A549 treated with AZD9567 at 1 μM for 4 hours (cell line): ENCODE measurements around the gene FCRLB. TPM values are rescaled to one million over a fixed set of nuclear protein-coding genes. Genes with fewer than 3 reads are reported as not detected.

Experiments used
- total RNA-seq: library from RNA; stranded (reverse); fragments of 200-300 nt; extraction: Qiagen RNA extraction; gene quantifications from 5 replicates; pipeline ENCODE4 v1.2.3, GENCODE V29; 2022; ENCODE audit not compliant: insufficient read depth

FCRLB gene, protein sequence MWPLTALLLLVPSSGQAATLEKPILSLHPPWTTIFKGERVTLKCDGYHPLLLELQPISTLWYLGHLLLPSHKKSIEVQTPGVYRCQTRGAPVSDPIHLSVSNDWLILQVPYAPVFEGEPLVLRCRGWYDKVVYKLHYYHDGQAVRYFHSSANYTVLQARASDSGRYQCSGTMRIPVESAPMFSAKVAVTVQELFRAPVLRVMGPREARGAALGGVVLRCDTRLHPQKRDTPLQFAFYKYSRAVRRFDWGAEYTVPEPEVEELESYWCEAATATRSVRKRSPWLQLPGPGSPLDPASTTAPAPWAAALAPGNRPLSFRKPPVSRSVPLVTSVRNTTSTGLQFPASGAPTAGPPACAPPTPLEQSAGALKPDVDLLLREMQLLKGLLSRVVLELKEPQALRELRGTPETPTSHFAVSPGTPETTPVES
- total RNA-seq: 1.2 to 1.8 TPM (median 1.6 TPM) in 4 of 5 replicates, not detected in the other

DNA sequence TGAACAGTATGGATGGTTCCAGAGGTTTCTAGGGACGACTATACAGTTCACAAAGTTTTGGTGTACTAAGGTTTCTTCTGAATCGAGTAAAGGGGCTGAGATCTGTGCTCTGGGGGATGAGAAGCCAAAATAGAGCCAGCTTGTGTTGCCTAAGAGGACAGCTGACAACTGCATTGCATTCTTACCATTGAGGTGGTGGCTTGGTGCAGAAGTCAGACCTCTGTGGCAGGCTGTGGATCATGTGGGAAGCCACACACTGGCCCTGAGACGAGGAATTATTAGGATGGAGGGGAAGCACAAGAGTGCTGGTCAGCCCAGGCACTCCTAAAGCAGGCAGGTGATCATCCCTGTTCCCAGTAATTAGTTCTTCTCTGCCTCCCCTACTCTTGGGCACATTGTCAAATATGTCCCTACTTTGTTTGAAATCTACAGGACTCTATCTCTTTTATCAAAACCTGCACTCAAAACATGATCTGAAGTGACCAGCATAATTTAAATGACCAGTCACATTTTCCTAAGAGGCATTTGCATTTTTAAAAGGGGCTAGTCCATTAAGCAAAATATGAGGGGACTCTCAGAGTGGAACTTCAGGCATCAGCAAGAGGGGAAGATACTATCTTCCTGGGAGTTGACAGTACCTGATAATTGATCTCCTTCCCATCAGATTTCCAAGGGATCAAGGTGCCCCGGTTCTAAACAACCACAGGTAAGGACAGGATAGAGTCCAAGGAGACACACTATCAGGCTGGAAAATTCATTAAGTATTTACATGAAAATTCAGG lies at the start of gene FCRLB:
FCRLB (plus strand) TSS at position 589 of the 782 bp plus-strand sequence. CDS start 1,129 bp downstream, outside the sequence.

DNA sequence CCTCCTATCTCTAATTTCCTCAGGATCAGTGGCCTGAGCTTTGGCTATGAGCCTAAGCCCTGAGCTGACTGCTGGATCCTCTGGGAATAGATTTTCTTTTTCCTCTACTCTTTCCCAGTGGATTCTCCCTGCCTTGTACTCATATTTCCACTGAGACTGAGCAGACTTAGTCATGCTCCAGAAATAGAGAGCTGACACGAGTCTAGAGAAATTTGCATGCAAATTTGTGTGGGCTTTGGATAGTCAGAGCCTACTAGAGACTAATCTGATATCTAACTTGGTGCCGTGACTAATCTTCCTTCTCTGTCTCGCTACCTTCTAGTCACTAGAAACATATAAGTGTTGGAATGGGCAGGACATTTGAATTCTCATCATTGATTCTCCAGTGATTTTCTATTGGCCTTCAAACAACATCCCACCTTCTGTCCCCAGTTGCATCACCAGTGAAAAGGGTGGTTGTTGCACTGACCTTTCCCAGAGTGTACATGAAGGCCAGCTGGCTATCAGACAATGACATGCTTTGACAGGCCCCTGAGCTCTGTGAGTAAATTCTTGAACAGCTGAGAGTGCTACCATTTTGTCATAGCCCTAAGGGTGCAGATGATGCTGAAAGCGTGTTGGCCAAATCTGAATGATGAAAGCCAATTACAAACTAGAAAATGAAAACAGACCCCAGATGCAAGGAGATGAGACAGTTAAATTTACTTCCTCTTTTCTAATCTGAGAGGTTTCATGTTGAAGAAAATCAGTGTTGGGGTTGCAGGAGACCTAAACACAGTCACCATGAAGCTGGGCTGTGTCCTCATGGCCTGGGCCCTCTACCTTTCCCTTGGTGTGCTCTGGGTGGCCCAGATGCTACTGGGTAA lies 14.6 kb upstream of the FCRLB start, which contains the start of gene FCRLA:
FCRLA (plus strand) TSS at position 748 of the 866 bp plus-strand sequence; CDS start at position 784, 36 bp downstream.

DNA sequence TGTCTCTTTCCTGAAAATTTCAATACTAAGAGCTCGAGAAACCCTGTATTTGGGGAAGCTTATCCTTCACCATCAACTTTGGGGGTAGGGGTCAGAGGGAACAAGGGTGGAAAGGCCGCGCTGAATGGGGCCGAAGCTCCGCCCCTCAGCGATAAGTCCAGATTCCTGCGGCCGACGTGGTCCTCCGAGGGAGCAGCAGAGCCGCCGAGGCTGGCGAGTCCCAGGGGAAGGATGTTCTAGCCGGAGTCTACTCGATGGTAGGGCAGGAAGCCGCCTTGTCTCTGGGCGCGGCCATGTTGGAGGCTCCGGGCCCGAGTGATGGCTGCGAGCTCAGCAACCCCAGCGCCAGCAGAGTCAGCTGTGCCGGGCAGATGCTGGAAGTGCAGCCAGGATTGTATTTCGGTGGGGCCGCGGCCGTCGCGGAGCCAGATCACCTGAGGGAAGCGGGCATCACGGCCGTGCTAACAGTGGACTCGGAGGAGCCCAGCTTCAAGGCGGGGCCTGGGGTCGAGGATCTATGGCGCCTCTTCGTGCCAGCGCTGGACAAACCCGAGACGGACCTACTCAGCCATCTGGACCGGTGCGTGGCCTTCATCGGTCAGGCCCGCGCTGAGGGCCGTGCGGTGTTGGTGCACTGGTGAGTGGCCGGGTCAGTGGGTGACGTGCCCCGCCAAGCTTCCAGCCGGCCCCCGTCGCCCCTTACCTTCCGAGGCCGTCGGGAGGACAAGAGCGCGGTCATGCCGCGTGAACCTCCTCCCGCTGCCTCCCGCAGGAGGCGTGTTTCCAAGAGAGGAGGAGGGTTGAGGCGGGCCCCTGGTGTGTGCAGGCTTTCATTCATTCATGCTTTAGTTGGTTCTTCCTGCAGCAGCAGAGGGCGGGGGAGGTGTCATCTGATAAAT lies 28.4 kb downstream of the FCRLB start, which contains the start of gene DUSP12:
DUSP12 (plus strand) TSS at position 278 of the 899 bp plus-strand sequence; CDS start at position 294, 16 bp downstream.

DNA sequence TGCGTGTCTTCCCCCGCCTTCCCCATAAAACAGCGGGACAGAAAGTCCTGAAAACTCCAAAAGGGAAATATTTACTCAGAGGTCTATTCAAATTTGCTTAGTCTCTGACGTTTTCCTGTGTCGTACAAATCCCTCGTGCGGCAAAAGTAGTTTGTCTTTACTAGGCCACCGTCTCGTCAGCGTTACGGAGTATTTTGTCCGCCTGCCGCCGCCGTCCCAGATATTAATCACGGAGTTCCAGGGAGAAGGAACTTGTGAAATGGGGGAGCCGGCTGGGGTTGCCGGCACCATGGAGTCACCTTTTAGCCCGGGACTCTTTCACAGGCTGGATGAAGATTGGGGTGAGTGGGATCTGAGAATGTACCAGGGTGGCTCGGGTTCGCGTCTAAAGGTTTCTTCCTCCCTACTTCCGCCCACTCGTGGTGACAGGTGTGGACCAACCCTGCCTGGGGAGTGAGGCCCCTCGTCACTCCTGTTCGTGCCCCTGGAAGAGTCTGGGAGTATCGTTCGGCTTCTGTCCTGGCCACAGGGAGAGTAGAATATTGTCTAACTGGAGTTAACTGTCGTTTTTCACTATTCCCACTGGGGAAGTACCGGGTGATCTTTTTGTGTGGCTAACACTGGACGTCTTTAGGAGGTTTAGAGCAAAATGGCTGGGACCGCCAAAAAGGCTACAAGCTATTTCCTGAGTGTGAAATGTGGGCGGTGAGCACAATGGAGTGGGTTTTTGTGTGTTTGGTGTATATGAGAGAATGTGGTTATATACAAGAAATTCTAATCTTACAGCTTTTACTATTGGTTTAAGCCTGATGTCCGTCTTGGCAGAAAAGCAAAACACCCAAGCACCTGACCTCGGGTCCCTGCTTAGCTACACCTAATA lies 45.0 kb downstream of the FCRLB start, which contains the start of gene ATF6:
ATF6 (plus strand) TSS at position 219 of the 880 bp plus-strand sequence; CDS start at position 260, 41 bp downstream.

Other genes with a start within 250 kb of the FCRLB start
- gene FCGR2A, start 216.1 kb upstream of the FCRLB start, total RNA-seq: not detected in 5 replicates
- 1.1 to 7.6 TPM (median 1.7 TPM) in 5 replicates for gene HSPA6, start 197.0 kb upstream of the FCRLB start, total RNA-seq
- not detected in 5 replicates for gene FCGR3A, start 171.7 kb upstream of the FCRLB start, total RNA-seq
- not detected in 5 replicates for gene FCGR3B, start 90.4 kb upstream of the FCRLB start, total RNA-seq
- not detected in 5 replicates for gene FCGR2B, start 58.4 kb upstream of the FCRLB start, total RNA-seq
- gene FCRLA, start 14.3 kb upstream of the FCRLB start, total RNA-seq: 0.05 to 2.9 TPM in 2 of 5 replicates, not detected in the others
- gene DUSP12, start 28.2 kb downstream of the FCRLB start, total RNA-seq: 46.6 to 72.7 TPM (median 48.4 TPM) in 5 replicates
- gene ATF6, start 44.8 kb downstream of the FCRLB start, total RNA-seq: 12.3 to 21.4 TPM (median 13.5 TPM) in 5 replicates